GM23338 (cell line): Measurements from ENCODE around the gene UHMK1.

Experiments
- CREB1 ChIP-seq: fragments of 250-450 bp; sonication (Bioruptor Pico); IDR thresholded peaks from 2 replicates; pipeline ENCODE4 v1.5.0; 2020; ENCODE audit warnings: low read depth, mild to moderate bottlenecking, moderate library complexity
- ETS1 ChIP-seq: IDR thresholded peaks from 2 replicates; pipeline ENCODE4 v1.6.1; 2016; ENCODE audit warnings: antibody characterized with exemption
- EZH2 ChIP-seq: fragments of 200-600 bp; sonication (generic); IDR thresholded peaks from one replicate; pipeline ENCODE4 v1.8.0; 2017; ENCODE audit warnings: antibody characterized with exemption, mild to moderate bottlenecking, low read depth; ENCODE audit not compliant: unreplicated experiment
- EZH2phosphoT487 ChIP-seq: fragments of 200-600 bp; sonication (generic); IDR thresholded peaks from one replicate; pipeline ENCODE4 v1.8.1; 2018; ENCODE audit warnings: antibody characterized with exemption; ENCODE audit not compliant: unreplicated experiment
- JUNB ChIP-seq: IDR thresholded peaks from one replicate; pipeline ENCODE4 v1.6.1; 2016; ENCODE audit warnings: antibody characterized with exemption; ENCODE audit not compliant: unreplicated experiment
- NANOG ChIP-seq: IDR thresholded peaks from 2 replicates; pipeline ENCODE4 v1.6.1; 2016; ENCODE audit warnings: antibody characterized with exemption, borderline replicate concordance
- POLR2AphosphoS5 ChIP-seq: IDR thresholded peaks from 2 replicates; pipeline ENCODE4 v1.6.1; 2016; ENCODE audit warnings: antibody characterized with exemption, low read depth
- REST ChIP-seq: IDR thresholded peaks from one replicate; pipeline ENCODE4 v1.6.1; 2018; ENCODE audit warnings: antibody characterized with exemption; ENCODE audit not compliant: unreplicated experiment
- ZNF114 ChIP-seq: fragments of 250-450 bp; sonication (Bioruptor Pico); IDR thresholded peaks from 2 replicates; pipeline ENCODE4 v1.5.0; 2020; ENCODE audit warnings: mild to moderate bottlenecking, moderate library complexity
- ZNF331 ChIP-seq: fragments of 250-450 bp; sonication (Bioruptor Pico); IDR thresholded peaks from 2 replicates; pipeline ENCODE4 v1.5.0; 2020; ENCODE audit warnings: low read depth, mild to moderate bottlenecking, moderate library complexity
- TF ChIP-seq, protein P1 (sequence below), 2 experiments: fragments of 200-600 bp in 1 of 2; sonication (generic) in 1 of 2; conservative IDR thresholded peaks; 2 replicates each; pipeline versions ENCODE4 v1.5.1 to v1.6.1; 2016 to 2017; ENCODE audit warnings: antibody characterized with exemption in 2 of 2, low read depth in 2 of 2, mild to moderate bottlenecking in 2 of 2, moderate library complexity in 1 of 2

DNA sequence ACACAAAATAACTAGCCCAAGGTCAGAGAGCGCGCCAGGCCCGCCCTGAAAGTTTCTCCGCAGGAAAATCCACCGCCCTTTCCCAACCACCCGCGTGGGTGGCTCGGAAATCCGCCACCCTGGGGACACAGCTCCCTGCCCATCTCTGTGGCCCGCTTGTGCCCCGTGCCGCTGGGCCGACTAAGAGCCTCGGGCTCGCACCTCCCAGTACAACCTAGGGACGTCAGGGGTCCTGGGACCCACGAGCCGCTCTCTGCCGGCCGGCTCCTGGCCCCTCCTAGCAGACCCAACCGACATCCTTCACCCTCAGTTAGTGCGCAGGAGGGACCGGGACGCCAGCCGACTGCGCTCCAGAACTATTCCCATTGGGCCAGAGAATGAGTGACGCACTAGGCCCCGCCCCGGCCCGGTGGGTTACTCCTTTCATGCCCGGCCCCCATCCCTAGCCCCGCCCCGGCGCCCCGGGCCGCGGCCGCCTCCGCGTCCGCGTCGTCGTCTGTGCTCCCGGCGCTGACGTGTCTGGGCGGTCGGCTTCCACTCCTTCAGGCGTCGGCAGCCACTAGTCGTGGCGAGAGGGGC is 63.5 kb downstream of the UHMK1 start:
- TF ChIP-seq EZH2 (no peak), POLR2AphosphoS5 (peak; percentile 90), ETS1 (no peak), CREB1 (peak; percentile 78), EZH2phosphoT487 (no peak), REST (no peak), JUNB (no peak), ZNF331 (CRISPR knock-in tag) (no peak), NANOG (no peak), ZNF114 (CRISPR knock-in tag) (no peak)
- TF ChIP-seq, protein P1, sequence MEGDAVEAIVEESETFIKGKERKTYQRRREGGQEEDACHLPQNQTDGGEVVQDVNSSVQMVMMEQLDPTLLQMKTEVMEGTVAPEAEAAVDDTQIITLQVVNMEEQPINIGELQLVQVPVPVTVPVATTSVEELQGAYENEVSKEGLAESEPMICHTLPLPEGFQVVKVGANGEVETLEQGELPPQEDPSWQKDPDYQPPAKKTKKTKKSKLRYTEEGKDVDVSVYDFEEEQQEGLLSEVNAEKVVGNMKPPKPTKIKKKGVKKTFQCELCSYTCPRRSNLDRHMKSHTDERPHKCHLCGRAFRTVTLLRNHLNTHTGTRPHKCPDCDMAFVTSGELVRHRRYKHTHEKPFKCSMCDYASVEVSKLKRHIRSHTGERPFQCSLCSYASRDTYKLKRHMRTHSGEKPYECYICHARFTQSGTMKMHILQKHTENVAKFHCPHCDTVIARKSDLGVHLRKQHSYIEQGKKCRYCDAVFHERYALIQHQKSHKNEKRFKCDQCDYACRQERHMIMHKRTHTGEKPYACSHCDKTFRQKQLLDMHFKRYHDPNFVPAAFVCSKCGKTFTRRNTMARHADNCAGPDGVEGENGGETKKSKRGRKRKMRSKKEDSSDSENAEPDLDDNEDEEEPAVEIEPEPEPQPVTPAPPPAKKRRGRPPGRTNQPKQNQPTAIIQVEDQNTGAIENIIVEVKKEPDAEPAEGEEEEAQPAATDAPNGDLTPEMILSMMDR (conservative IDR thresholded peaks at IDR 0.05; ENCODE audit: low read depth in 2 of 2): no peak
